Measurements from ENCODE around the gene CEP41. TPM values are rescaled to one million over a fixed set of nuclear protein-coding genes. Genes with fewer than 3 reads are reported as not detected.

CEP41 gene
- total RNA-seq, 1 experiment from 2014 or later = 7.1 TPM

DNA sequence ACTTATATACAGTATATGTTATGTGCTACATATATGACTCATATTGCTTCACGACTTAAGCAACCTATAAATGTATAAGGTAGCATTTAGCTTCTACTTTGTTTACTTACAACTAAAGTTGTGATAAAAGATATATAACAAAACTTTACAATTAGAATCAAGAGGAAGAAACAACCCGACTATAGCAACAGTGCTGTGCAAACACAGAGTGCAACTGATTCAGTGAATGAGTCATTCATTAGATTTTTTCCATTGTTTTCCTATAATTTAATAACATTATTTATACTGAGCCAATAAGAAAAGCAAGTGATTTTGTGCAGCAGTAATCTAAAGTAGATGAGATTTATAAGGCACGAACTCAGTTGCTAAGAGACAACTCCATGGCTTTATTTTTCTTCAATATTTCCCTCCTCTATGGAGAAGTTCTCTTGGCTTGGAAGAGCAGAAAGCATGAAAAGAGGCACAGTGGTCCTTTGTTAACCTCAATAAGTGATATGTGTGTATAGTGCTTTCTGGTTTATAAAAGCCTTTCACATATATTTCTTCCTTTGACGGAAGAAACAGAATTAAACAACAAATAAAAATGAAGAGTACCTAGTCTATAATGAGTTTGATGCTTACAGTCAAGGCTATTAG lies 19.8 kb downstream of the CEP41 start:
- no peaks in the 10 kb centered on the region for H3K36me3 Mint-ChIP-seq
- H3K27ac Mint-ChIP-seq = peak overlapping the region; percentile 85; the same call in 1 of the 2 replicates
- CTCF ChIA-PET = no interaction called here
- peaks cover 34% of the 10 kb centered on the region for H3K4me1 Mint-ChIP-seq
- H3K9me3 Mint-ChIP-seq = no peaks in the 10 kb centered on the region
- H3K4me3 Mint-ChIP-seq = no peak overlapping the region
- TF ChIP-seq, protein P1, sequence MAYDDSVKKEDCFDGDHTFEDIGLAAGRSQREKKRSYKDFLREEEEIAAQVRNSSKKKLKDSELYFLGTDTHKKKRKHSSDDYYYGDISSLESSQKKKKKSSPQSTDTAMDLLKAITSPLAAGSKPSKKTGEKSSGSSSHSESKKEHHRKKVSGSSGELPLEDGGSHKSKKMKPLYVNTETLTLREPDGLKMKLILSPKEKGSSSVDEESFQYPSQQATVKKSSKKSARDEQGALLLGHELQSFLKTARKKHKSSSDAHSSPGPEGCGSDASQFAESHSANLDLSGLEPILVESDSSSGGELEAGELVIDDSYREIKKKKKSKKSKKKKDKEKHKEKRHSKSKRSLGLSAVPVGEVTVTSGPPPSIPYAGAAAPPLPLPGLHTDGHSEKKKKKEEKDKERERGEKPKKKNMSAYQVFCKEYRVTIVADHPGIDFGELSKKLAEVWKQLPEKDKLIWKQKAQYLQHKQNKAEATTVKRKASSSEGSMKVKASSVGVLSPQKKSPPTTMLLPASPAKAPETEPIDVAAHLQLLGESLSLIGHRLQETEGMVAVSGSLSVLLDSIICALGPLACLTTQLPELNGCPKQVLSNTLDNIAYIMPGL (CRISPR knock-in tag; IDR thresholded peaks at IDR 0.05) = no peak
- TF ChIP-seq TEAD1 (CRISPR knock-in tag; IDR thresholded peaks at IDR 0.05) = no peak
- TF ChIP-seq, protein P2, sequence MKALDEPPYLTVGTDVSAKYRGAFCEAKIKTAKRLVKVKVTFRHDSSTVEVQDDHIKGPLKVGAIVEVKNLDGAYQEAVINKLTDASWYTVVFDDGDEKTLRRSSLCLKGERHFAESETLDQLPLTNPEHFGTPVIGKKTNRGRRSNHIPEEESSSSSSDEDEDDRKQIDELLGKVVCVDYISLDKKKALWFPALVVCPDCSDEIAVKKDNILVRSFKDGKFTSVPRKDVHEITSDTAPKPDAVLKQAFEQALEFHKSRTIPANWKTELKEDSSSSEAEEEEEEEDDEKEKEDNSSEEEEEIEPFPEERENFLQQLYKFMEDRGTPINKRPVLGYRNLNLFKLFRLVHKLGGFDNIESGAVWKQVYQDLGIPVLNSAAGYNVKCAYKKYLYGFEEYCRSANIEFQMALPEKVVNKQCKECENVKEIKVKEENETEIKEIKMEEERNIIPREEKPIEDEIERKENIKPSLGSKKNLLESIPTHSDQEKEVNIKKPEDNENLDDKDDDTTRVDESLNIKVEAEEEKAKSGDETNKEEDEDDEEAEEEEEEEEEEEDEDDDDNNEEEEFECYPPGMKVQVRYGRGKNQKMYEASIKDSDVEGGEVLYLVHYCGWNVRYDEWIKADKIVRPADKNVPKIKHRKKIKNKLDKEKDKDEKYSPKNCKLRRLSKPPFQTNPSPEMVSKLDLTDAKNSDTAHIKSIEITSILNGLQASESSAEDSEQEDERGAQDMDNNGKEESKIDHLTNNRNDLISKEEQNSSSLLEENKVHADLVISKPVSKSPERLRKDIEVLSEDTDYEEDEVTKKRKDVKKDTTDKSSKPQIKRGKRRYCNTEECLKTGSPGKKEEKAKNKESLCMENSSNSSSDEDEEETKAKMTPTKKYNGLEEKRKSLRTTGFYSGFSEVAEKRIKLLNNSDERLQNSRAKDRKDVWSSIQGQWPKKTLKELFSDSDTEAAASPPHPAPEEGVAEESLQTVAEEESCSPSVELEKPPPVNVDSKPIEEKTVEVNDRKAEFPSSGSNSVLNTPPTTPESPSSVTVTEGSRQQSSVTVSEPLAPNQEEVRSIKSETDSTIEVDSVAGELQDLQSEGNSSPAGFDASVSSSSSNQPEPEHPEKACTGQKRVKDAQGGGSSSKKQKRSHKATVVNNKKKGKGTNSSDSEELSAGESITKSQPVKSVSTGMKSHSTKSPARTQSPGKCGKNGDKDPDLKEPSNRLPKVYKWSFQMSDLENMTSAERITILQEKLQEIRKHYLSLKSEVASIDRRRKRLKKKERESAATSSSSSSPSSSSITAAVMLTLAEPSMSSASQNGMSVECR (CRISPR knock-in tag; IDR thresholded peaks at IDR 0.05; ENCODE audit: borderline replicate concordance) = no peak
- TF ChIP-seq, protein P3, sequence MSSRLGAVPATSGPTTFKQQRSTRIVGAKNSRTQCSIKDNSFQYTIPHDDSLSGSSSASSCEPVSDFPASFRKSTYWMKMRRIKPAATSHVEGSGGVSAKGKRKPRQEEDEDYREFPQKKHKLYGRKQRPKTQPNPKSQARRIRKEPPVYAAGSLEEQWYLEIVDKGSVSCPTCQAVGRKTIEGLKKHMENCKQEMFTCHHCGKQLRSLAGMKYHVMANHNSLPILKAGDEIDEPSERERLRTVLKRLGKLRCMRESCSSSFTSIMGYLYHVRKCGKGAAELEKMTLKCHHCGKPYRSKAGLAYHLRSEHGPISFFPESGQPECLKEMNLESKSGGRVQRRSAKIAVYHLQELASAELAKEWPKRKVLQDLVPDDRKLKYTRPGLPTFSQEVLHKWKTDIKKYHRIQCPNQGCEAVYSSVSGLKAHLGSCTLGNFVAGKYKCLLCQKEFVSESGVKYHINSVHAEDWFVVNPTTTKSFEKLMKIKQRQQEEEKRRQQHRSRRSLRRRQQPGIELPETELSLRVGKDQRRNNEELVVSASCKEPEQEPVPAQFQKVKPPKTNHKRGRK (CRISPR knock-in tag; IDR thresholded peaks at IDR 0.05; ENCODE audit: borderline replicate concordance) = no peak
- TF ChIP-seq, protein P4, sequence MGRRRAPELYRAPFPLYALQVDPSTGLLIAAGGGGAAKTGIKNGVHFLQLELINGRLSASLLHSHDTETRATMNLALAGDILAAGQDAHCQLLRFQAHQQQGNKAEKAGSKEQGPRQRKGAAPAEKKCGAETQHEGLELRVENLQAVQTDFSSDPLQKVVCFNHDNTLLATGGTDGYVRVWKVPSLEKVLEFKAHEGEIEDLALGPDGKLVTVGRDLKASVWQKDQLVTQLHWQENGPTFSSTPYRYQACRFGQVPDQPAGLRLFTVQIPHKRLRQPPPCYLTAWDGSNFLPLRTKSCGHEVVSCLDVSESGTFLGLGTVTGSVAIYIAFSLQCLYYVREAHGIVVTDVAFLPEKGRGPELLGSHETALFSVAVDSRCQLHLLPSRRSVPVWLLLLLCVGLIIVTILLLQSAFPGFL (CRISPR knock-in tag; IDR thresholded peaks at IDR 0.05; ENCODE audit: borderline replicate concordance) = no peak
- no peak for TF ChIP-seq ZNF423 (CRISPR knock-in tag; IDR thresholded peaks at IDR 0.05)
- TF ChIP-seq CBFB (CRISPR knock-in tag; IDR thresholded peaks at IDR 0.05; ENCODE audit: low read depth) = no peak
- ATAC-seq = no peak
- POLR2A ChIA-PET = interaction anchor here (0.6 kb wide), 1 partner anchor 48 kb away, joined by 3 read pairs; no protein-coding TSS in a partner anchor
- H3K27me3 Mint-ChIP-seq (ENCODE audit: low read depth) = no peaks in the 10 kb centered on the region
- DNase-seq (ENCODE audit: low spot score) = no peak

DNA sequence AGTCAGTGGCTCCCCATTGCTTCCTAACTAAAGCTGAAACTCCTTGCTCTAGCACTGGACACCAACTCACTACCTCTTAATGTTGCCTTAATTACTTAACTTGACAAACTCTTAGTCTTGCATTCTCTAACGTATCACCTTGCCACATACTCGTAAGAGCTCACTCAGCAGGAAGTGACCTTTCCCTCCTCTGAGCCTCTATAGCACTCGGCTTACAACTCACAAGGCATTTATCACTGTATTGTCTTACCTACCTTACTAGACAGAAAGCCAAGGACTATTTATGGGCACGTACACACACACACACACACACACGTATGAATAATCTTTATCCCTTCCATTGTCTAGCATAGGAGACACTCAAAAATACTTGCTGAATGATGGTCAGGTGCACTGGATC lies 21.2 kb downstream of the CEP41 start:
- no peaks in the 10 kb centered on the region for H3K9me3 Mint-ChIP-seq
- peak overlapping the region; percentile 28; the same call in 1 of the 2 replicates for H3K27ac Mint-ChIP-seq
- no peak for DNase-seq (ENCODE audit: low spot score)
- peaks cover 36% of the 10 kb centered on the region for H3K4me1 Mint-ChIP-seq
- H3K36me3 Mint-ChIP-seq = no peaks in the 10 kb centered on the region
- no peak overlapping the region for H3K4me3 Mint-ChIP-seq
- POLR2A ChIA-PET = interaction anchor here (0.7 kb wide), 1 partner anchor 28 kb away, joined by 4 read pairs; no protein-coding TSS in a partner anchor
- H3K27me3 Mint-ChIP-seq (ENCODE audit: low read depth) = no peaks in the 10 kb centered on the region
- TF ChIP-seq SOX15 (CRISPR knock-in tag; IDR thresholded peaks at IDR 0.05) = no peak
- no peak for TF ChIP-seq SP1 (CRISPR knock-in tag; conservative IDR thresholded peaks at IDR 0.05)
- TF ChIP-seq ZNF423 (CRISPR knock-in tag; IDR thresholded peaks at IDR 0.05) = no peak
- TF ChIP-seq HMGA2 (CRISPR knock-in tag; IDR thresholded peaks at IDR 0.05) = no peak
- no peak for TF ChIP-seq NR1H2 (CRISPR knock-in tag; IDR thresholded peaks at IDR 0.05)
- CTCF ChIA-PET = interaction anchor here (1.1 kb wide), 1 partner anchor 38 kb away, joined by 3 read pairs; no protein-coding TSS in a partner anchor
- peak; percentile 68 for ATAC-seq

DNA sequence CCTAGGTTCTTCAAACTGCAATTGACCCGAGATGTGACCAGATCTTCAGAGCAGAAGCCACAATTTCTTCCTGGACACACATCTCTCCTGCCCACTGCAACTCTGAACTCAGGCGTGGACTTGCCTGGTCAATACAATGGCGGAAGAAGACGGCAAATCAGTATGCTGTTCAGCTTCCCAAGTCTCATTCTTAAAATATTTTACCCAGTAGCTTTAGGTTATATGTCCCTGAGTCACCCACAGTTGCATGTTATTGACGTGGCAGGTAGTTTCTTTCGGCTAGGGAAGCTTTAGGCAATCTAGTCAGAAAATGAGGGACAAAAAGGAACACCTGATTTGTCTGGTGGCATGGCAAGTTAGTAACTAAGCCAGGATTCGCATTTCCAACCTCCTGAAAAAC lies 22.5 kb downstream of the CEP41 start:
- CTCF ChIA-PET = no interaction called here
- POLR2A ChIA-PET = no interaction called here
- Mint-ChIP-seq H3K4me3 (no peak overlapping the region), H3K9me3 (no peaks in the 10 kb centered on the region), H3K4me1 (peaks cover 36% of the 10 kb centered on the region), H3K27me3 (ENCODE audit: low read depth) (no peaks in the 10 kb centered on the region), H3K27ac (no peak overlapping the region), H3K36me3 (no peaks in the 10 kb centered on the region)
- DNase-seq (ENCODE audit: low spot score) (no peak), ATAC-seq (no peak)
- TF ChIP-seq ZNF263 (CRISPR knock-in tag; IDR thresholded peaks at IDR 0.05; ENCODE audit: low read depth) = no peak
- TF ChIP-seq, protein P5, sequence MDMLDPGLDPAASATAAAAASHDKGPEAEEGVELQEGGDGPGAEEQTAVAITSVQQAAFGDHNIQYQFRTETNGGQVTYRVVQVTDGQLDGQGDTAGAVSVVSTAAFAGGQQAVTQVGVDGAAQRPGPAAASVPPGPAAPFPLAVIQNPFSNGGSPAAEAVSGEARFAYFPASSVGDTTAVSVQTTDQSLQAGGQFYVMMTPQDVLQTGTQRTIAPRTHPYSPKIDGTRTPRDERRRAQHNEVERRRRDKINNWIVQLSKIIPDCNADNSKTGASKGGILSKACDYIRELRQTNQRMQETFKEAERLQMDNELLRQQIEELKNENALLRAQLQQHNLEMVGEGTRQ (CRISPR knock-in tag; IDR thresholded peaks at IDR 0.05) = no peak
- TF ChIP-seq, protein P6, sequence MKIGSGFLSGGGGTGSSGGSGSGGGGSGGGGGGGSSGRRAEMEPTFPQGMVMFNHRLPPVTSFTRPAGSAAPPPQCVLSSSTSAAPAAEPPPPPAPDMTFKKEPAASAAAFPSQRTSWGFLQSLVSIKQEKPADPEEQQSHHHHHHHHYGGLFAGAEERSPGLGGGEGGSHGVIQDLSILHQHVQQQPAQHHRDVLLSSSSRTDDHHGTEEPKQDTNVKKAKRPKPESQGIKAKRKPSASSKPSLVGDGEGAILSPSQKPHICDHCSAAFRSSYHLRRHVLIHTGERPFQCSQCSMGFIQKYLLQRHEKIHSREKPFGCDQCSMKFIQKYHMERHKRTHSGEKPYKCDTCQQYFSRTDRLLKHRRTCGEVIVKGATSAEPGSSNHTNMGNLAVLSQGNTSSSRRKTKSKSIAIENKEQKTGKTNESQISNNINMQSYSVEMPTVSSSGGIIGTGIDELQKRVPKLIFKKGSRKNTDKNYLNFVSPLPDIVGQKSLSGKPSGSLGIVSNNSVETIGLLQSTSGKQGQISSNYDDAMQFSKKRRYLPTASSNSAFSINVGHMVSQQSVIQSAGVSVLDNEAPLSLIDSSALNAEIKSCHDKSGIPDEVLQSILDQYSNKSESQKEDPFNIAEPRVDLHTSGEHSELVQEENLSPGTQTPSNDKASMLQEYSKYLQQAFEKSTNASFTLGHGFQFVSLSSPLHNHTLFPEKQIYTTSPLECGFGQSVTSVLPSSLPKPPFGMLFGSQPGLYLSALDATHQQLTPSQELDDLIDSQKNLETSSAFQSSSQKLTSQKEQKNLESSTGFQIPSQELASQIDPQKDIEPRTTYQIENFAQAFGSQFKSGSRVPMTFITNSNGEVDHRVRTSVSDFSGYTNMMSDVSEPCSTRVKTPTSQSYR (CRISPR knock-in tag; IDR thresholded peaks at IDR 0.05) = no peak
- TF ChIP-seq, protein P7, sequence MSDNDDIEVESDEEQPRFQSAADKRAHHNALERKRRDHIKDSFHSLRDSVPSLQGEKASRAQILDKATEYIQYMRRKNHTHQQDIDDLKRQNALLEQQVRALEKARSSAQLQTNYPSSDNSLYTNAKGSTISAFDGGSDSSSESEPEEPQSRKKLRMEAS (CRISPR knock-in tag; IDR thresholded peaks at IDR 0.05) = no peak
